GM12872 (cell line): Measurements from ENCODE around the gene SDK1.

Source experiments
- TF ChIP-seq, protein P1 (sequence below): IDR thresholded peaks from 3 replicates; pipeline ENCODE4 v1.5.1; 2011; ENCODE audit warnings: low read depth, mild to moderate bottlenecking, low read length, moderate library complexity; ENCODE audit not compliant: insufficient read depth

Gene SDK1

DNA sequence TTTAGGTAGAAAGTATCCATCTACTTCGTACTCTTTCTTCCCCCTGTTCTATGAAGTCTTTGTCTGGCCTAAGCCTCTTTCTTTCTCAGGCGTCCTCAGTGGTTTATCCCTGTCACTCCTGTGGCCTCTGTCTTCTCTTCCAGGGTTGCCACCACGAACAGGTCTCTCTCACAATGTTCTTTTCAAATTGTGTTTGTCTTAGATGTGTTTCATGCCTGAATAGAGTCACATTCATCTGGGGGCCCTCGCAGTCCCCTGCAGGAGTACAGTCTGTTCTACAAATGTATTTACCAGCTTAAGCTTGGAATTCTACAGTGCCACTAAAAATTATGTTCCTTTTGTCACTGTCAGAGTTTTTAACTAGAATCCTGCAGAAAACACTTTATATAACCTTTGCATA lies 700.7 kb downstream of the SDK1 start:
- TF ChIP-seq, protein P1, sequence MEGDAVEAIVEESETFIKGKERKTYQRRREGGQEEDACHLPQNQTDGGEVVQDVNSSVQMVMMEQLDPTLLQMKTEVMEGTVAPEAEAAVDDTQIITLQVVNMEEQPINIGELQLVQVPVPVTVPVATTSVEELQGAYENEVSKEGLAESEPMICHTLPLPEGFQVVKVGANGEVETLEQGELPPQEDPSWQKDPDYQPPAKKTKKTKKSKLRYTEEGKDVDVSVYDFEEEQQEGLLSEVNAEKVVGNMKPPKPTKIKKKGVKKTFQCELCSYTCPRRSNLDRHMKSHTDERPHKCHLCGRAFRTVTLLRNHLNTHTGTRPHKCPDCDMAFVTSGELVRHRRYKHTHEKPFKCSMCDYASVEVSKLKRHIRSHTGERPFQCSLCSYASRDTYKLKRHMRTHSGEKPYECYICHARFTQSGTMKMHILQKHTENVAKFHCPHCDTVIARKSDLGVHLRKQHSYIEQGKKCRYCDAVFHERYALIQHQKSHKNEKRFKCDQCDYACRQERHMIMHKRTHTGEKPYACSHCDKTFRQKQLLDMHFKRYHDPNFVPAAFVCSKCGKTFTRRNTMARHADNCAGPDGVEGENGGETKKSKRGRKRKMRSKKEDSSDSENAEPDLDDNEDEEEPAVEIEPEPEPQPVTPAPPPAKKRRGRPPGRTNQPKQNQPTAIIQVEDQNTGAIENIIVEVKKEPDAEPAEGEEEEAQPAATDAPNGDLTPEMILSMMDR, result no peak

DNA sequence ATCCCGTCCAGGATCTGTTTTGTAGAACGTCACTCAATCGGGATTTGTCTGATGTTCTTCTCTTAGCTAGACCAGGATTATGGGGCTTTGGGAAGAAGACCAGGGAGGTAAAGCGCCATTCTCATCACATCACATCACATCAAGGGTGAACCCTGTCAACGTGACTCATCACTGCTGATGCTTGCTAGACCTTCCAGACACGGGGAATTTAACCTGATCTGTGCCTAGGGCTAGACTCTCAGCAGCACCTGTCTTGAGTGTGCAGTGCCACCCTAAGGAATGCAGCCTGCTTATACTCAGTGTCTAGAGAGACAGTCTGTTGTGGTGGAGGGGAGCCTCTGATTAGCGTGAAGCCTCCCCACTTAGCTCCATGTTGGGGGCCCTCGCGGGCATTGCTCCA lies 702.5 kb downstream of the SDK1 start:
- TF ChIP-seq, protein P1, result no peak

DNA sequence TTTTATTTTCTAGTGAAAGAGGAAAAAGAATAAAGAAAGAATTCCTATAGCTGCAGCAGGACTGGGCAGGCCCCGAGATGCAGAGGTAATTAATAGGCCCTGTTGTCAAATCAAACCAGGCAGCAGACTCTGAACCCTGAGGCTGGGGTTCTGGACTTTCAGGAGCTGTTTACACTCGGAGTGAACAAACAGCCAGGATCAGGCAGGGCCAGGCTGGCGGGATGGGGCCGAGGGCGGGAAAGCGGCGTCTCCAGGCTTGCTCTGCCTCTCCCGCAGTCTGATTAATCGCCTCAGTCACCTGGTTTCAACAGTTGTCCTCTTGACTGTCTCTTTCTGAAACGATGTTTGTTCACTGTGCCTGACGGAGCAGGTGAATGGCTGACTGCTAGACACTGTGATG lies 705.6 kb downstream of the SDK1 start:
- TF ChIP-seq, protein P1, result no peak

DNA sequence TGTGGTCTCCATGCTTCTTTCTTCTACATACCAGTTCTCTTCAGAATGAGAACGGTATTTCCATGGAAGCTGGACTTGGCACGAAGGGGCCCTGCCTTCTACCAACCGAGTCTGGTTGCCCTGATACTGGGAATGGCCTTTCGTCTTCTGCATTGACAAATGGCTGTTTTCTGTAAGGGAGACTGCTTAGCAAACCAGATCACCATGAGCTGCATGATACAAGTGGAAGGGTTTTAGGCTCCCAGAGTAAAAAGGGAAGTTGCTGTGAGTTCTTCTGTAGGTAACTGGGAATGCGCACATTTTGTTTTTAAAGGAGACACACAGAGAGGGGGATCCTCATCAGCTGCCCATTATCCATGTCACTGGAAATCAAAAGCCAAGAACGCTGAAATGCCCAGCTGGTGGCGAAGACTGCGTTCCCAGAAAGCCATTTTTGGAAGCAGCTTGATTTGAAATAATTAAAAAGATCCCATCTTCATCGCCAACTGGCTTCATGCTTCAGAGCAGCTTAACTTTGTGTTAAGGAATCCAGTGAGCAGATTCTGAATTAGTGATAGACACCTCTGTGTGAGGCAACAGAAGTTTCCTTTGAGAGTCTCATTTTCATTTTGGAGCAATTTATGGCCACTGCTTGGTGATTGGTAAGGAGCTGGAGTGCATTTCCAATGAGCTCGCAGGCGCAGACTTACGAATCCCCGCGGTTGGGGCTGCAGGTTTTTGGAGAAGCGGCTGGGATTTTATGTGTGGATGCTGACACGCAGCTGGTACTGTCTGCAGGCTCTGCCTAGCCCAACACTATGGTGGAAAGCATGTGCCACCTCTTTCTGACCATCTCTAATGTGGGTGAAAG lies 708.4 kb downstream of the SDK1 start:
- TF ChIP-seq, protein P1, result no peak

DNA sequence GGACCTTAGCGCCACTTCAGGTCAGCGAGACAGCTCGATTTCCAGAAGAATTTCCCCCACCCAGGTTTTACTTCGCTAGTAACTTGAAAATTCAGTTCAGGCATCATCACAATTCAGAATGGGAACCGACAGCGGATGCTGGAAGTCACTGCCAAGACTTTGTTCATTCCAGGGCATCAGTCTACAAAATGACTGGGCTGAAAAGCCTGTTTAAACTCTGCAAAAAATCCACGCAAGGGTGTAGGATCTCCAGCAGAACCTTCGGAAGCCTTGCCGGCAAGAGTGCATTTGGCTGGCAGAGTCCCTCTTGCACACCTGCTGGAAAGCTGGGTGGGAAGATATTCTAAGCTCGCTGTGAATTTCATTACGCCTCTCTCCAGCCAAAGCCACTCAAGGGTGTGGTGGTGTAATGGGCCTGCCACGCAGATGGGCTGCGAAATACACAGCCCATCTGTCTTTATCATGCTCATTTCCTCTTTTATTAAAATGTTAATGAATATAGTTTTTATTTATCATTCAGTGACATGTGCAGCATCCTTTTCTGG lies 709.1 kb downstream of the SDK1 start:
- TF ChIP-seq, protein P1, result no peak

DNA sequence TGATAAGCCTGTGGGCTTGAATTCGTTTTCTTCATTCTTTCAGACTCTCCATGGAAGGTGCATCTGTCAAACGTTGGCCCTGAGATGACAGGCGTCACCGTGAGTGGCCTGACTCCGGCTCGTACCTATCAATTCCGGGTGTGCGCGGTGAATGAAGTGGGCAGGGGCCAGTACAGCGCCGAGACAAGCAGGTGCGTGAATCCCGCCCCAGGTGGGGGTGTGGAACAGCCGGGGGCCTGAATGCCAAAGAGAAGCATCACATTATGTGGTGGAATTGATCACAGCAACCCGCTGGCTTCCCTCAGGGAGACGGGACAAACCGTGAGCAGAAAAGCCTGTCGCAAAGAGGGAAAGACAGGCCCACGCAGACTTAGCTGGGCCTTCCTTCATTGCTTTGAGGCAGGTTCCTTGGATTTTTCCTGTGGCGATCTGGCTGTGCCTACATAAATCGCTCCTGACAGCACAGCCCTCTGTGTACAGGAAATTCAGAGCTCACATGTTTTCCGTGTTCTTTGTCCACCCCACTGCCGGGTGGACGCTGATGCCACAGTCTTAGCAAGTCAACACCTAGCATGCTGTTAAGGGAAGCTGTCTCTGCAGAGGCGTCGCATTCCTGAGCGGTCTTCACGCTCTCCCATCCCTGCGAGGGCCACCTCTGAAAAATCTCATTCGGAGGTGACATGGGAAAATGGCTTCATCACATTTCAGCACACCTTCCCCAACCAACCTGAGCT lies 710.0 kb downstream of the SDK1 start:
- TF ChIP-seq, protein P1, result no peak

DNA sequence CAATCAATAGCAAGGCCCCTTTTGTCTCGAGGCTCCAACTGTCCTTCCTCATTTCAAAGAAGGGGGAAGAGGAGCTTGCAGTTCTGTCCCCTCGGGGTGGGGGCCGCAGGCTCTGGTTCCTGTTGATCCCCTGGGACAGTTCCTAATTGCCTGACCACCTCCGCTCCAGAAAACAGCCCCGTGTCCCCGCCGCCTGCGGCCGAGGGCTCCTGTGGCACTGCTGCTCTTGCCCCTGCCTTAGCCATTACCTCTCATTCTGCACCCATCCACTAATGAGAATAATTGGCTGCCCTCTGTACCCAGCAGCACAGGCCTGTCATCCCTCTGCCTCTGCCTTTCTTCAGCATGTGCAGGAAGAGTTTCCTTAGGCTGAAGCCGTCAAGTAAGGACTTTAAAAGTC lies 712.7 kb downstream of the SDK1 start:
- TF ChIP-seq, protein P1, result no peak
